ENCODE measurements around the gene COPG2.
"Not testable (repeated sequence)": the region's sequence is repeated elsewhere in the genome, so short reads cannot be mapped to it uniquely, and the experiment has no call there.

DNA sequence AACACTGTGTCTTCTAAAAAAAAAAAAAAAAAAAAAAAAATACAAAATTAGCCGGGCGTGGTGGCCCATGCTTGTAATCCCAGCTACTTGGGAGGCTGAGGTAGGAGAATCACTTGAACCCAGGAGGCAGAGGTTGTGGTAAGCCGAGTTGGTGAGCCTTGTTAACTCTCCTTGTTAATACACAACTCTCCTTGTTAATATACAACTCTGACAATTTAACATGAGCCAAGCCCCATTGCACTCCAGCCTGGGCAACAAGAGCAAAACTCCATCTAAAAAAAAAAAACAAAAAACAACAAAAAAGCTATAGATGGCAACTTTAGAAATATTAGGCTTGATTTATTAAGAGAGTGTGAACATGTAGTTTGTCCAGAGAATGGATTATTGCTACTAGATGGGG is 156.5 kb downstream of the COPG2 start:
- TF ChIP-seq, protein P1, sequence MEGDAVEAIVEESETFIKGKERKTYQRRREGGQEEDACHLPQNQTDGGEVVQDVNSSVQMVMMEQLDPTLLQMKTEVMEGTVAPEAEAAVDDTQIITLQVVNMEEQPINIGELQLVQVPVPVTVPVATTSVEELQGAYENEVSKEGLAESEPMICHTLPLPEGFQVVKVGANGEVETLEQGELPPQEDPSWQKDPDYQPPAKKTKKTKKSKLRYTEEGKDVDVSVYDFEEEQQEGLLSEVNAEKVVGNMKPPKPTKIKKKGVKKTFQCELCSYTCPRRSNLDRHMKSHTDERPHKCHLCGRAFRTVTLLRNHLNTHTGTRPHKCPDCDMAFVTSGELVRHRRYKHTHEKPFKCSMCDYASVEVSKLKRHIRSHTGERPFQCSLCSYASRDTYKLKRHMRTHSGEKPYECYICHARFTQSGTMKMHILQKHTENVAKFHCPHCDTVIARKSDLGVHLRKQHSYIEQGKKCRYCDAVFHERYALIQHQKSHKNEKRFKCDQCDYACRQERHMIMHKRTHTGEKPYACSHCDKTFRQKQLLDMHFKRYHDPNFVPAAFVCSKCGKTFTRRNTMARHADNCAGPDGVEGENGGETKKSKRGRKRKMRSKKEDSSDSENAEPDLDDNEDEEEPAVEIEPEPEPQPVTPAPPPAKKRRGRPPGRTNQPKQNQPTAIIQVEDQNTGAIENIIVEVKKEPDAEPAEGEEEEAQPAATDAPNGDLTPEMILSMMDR (IDR thresholded peaks at IDR 0.05): not testable (repeated sequence)
- not testable (repeated sequence) for TF ChIP-seq EZH2 (IDR thresholded peaks at IDR 0.05; ENCODE audit: borderline replicate concordance, insufficient read depth, low read depth, low read length, poor library complexity, severe bottlenecking)

All from B cell (primary cell).